ENCODE measurements around the gene AGK.

The AGK gene

DNA sequence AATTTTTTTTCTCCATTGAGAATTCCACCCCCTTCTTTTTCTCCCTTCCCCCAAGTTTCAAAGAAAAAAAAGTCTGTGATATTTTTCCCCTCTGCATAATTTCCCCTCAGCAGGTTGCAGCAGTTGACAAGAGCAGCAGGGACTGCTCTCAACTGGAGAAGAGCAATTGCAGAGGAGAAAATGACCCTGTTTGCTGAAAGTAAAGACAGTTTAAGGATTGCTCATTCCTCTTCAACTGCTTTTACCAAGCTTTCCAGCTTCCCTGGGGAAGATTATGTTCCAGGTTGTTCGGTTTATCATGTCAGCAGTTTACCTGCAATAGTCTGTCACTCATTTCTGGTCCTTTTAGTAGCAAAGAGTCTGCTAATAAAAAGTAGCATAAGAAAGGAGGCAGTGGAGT lies 16.2 kb downstream of the AGK start:
- Histone ChIP-seq H3K4me3 (ENCODE audit: low read length) (no peak overlapping the region), H3K4me2 (ENCODE audit: low read length) (no peak overlapping the region), H3K4me1 (ENCODE audit: low read length) (peaks cover 10% of the 10 kb centered on the region; the same call in 1 of the 2 replicates), H4K20me1 (ENCODE audit: insufficient read depth, low read length) (no peaks in the 10 kb centered on the region), H3K79me2 (ENCODE audit: low read length) (no peaks in the 10 kb centered on the region), H3K36me3 (replicated peaks; ENCODE audit: low read depth, low read length) (peaks cover 62% of the 10 kb centered on the region), H3K27me3 (ENCODE audit: low read depth, low read length) (no peaks in the 10 kb centered on the region), H3K9me3 (ENCODE audit: insufficient read depth, low read length) (peaks cover 14% of the 10 kb centered on the region; the same call in 1 of the 2 replicates), H2AFZ (ENCODE audit: low read depth, low read length) (no peak overlapping the region), H3K9ac (ENCODE audit: low read length) (no peak overlapping the region), H3K27ac (ENCODE audit: low read length) (no peak overlapping the region)
- no peak for TF ChIP-seq EZH2phosphoT487 (IDR thresholded peaks at IDR 0.05; ENCODE audit: low read depth)
- TF ChIP-seq, protein P1, sequence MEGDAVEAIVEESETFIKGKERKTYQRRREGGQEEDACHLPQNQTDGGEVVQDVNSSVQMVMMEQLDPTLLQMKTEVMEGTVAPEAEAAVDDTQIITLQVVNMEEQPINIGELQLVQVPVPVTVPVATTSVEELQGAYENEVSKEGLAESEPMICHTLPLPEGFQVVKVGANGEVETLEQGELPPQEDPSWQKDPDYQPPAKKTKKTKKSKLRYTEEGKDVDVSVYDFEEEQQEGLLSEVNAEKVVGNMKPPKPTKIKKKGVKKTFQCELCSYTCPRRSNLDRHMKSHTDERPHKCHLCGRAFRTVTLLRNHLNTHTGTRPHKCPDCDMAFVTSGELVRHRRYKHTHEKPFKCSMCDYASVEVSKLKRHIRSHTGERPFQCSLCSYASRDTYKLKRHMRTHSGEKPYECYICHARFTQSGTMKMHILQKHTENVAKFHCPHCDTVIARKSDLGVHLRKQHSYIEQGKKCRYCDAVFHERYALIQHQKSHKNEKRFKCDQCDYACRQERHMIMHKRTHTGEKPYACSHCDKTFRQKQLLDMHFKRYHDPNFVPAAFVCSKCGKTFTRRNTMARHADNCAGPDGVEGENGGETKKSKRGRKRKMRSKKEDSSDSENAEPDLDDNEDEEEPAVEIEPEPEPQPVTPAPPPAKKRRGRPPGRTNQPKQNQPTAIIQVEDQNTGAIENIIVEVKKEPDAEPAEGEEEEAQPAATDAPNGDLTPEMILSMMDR (IDR thresholded peaks at IDR 0.05; ENCODE audit: low read depth, low read length): no peak

DNA sequence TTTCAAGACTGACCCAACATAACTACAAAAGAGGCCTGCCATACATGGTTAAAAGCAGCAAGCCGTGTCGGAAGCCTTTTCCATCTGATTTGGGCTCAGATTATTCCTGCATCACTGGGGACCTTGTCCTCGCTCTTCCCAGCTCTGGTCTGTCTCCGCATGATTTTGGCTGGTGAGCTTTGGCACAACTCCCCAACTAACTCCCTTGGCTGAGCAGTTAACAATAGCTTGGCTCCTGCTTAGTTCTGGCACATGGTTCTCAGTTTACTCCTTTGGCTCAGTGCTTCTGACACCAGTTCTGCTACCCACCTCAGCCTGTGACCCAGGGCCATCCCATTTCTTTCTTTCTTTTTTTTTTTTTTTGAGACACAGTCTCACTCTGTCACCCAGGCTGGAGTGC lies 17.0 kb downstream of the AGK start:
- peaks cover 54% of the 10 kb centered on the region for H3K36me3 ChIP-seq (replicated peaks; ENCODE audit: low read depth, low read length)
- H3K27ac ChIP-seq (ENCODE audit: low read length): no peak overlapping the region
- no peak overlapping the region for H3K9ac ChIP-seq (ENCODE audit: low read length)
- no peak overlapping the region for H2AFZ ChIP-seq (ENCODE audit: low read depth, low read length)
- peaks cover 9% of the 10 kb centered on the region; the same call in 1 of the 2 replicates for H3K9me3 ChIP-seq (ENCODE audit: insufficient read depth, low read length)
- H3K4me1 ChIP-seq (ENCODE audit: low read length): peaks cover 10% of the 10 kb centered on the region; the same call in 1 of the 2 replicates
- no peaks in the 10 kb centered on the region for H4K20me1 ChIP-seq (ENCODE audit: insufficient read depth, low read length)
- no peaks in the 10 kb centered on the region for H3K79me2 ChIP-seq (ENCODE audit: low read length)
- H3K27me3 ChIP-seq (ENCODE audit: low read depth, low read length): no peaks in the 10 kb centered on the region
- no peak overlapping the region for H3K4me3 ChIP-seq (ENCODE audit: low read length)
- no peak for TF ChIP-seq EZH2phosphoT487 (IDR thresholded peaks at IDR 0.05; ENCODE audit: low read depth)
- TF ChIP-seq, protein P1 (IDR thresholded peaks at IDR 0.05; ENCODE audit: low read depth, low read length): no peak
- H3K4me2 ChIP-seq (ENCODE audit: low read length): no peak overlapping the region

DNA sequence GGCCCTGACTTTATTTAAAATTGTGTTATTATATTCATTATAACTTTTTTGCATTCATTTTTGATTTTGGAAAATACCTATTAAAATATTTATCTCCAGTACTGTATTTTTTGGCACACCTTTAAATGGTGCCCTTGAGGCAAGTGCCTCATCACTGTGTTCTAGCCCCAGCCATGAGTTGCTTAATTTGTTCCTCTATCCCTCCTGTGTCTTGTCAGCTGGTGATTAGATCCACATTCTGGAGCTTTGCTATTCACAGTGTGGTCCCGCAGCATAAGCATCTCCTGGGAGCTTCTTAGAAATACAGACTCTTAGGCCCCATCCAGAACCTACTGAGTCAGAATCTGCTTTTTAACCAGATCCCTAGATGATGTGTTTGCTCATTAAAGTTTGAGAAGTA lies 19.8 kb downstream of the AGK start:
- no peaks in the 10 kb centered on the region for H3K27me3 ChIP-seq (ENCODE audit: low read depth, low read length)
- H3K27ac ChIP-seq (ENCODE audit: low read length): no peak overlapping the region
- H3K79me2 ChIP-seq (ENCODE audit: low read length): no peaks in the 10 kb centered on the region
- H3K9ac ChIP-seq (ENCODE audit: low read length): no peak overlapping the region
- H3K4me1 ChIP-seq (ENCODE audit: low read length): no peaks in the 10 kb centered on the region
- no peak overlapping the region for H3K4me2 ChIP-seq (ENCODE audit: low read length)
- TF ChIP-seq, protein P1 (IDR thresholded peaks at IDR 0.05; ENCODE audit: low read depth, low read length): no peak
- no peak for TF ChIP-seq EZH2phosphoT487 (IDR thresholded peaks at IDR 0.05; ENCODE audit: low read depth)
- H3K4me3 ChIP-seq (ENCODE audit: low read length): no peak overlapping the region
- H3K36me3 ChIP-seq (replicated peaks; ENCODE audit: low read depth, low read length): peaks cover 50% of the 10 kb centered on the region
- no peaks in the 10 kb centered on the region for H4K20me1 ChIP-seq (ENCODE audit: insufficient read depth, low read length)
- peaks cover 14% of the 10 kb centered on the region; the same call in 1 of the 2 replicates for H3K9me3 ChIP-seq (ENCODE audit: insufficient read depth, low read length)
- no peak overlapping the region for H2AFZ ChIP-seq (ENCODE audit: low read depth, low read length)

DNA sequence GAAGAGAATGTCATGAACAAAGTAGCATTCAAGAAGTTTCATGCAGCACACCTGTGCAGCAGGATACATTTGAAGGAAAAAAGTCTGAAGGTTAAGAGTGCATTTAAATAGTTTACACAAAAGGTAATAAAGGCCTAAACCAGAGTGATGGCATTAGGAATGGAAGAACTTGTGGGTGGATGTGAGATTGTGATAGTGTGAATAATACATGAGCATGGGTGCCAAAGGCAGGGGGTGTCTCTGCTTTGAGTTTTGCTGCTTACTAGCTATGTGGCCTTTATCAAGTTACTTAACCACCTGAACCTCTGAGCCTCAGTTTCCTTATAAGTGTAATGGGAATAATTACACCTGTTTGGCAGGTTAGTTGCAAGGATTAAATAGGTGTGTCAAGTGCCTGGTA lies 21.0 kb downstream of the AGK start:
- Histone ChIP-seq H3K79me2 (ENCODE audit: low read length) (no peaks in the 10 kb centered on the region), H3K9ac (ENCODE audit: low read length) (no peak overlapping the region), H3K27ac (ENCODE audit: low read length) (no peak overlapping the region), H3K4me3 (ENCODE audit: low read length) (no peak overlapping the region), H2AFZ (ENCODE audit: low read depth, low read length) (no peak overlapping the region), H3K4me1 (ENCODE audit: low read length) (no peaks in the 10 kb centered on the region), H3K4me2 (ENCODE audit: low read length) (no peak overlapping the region), H3K36me3 (replicated peaks; ENCODE audit: low read depth, low read length) (peaks cover 52% of the 10 kb centered on the region), H4K20me1 (ENCODE audit: insufficient read depth, low read length) (no peaks in the 10 kb centered on the region), H3K27me3 (ENCODE audit: low read depth, low read length) (no peaks in the 10 kb centered on the region), H3K9me3 (ENCODE audit: insufficient read depth, low read length) (peaks cover 14% of the 10 kb centered on the region; the same call in 1 of the 2 replicates)
- TF ChIP-seq, protein P1 (IDR thresholded peaks at IDR 0.05; ENCODE audit: low read depth, low read length): no peak
- no peak for TF ChIP-seq EZH2phosphoT487 (IDR thresholded peaks at IDR 0.05; ENCODE audit: low read depth)

Measured in OCI-LY3 (cell line).